SK-N-SH treated with all-trans-retinoic acid at 6 μM for 48 hours (cell line): ENCODE data around the gene PHIP.

Experiments
- ATAC-seq: fragments of 200-7000 bp; cut with Tn5 transposase; 3 replicates; pipeline ENCODE4 v1.9.1; 2020; ENCODE audit warnings: mild to moderate bottlenecking, moderate library complexity
- ARNTL ChIP-seq: fragments of 450-650 bp; formaldehyde crosslinking; IDR thresholded peaks from 2 replicates; pipeline ENCODE4 v1.5.0; 2020; ENCODE audit warnings: low read depth, mild to moderate bottlenecking, moderate library complexity, borderline replicate concordance
- BACH2 ChIP-seq: fragments of 250-450 bp; sonication (Bioruptor Pico); IDR thresholded peaks from 2 replicates; pipeline ENCODE4 v1.9.0; 2021; ENCODE audit warnings: mild to moderate bottlenecking, borderline replicate concordance
- CREB5 ChIP-seq: fragments of 250-450 bp; sonication (Bioruptor Pico); IDR thresholded peaks from 2 replicates; pipeline ENCODE4 v1.5.1; 2020; ENCODE audit warnings: low read depth, mild to moderate bottlenecking, moderate library complexity
- ESRRG ChIP-seq: fragments of 250-450 bp; sonication (Bioruptor Pico); IDR thresholded peaks from 2 replicates; pipeline ENCODE4 v1.6.1; 2021; ENCODE audit warnings: mild to moderate bottlenecking
- GLIS3 ChIP-seq: fragments of 250-450 bp; sonication (Bioruptor Pico); IDR thresholded peaks from 2 replicates; pipeline ENCODE4 v1.5.0; 2020; ENCODE audit warnings: mild to moderate bottlenecking, moderate library complexity
- ISL1 ChIP-seq: fragments of 250-450 bp; sonication (Bioruptor Pico); IDR thresholded peaks from 2 replicates; pipeline ENCODE4 v2.1.2; 2022; ENCODE audit warnings: mild to moderate bottlenecking, moderate library complexity
- OSR1 ChIP-seq: fragments of 250-450 bp; sonication (Bioruptor Pico); IDR thresholded peaks from 2 replicates; pipeline ENCODE4 v1.8.0; 2022; ENCODE audit warnings: moderate library complexity, mild to moderate bottlenecking, inconsistent platforms
- PATZ1 ChIP-seq: fragments of 250-450 bp; sonication (Bioruptor Pico); IDR thresholded peaks from 2 replicates; pipeline ENCODE4 v1.8.0; 2020; ENCODE audit warnings: mild to moderate bottlenecking, moderate library complexity, borderline replicate concordance
- POU6F1 ChIP-seq: fragments of 250-450 bp; sonication (Bioruptor Pico); IDR thresholded peaks from 2 replicates; pipeline ENCODE4 v1.8.0; 2021; ENCODE audit warnings: low read depth, mild to moderate bottlenecking, moderate library complexity, borderline replicate concordance
- RARB ChIP-seq: fragments of 250-450 bp; sonication (Bioruptor Pico); IDR thresholded peaks from 2 replicates; pipeline ENCODE4 v1.8.0; 2021; ENCODE audit warnings: mild to moderate bottlenecking, moderate library complexity
- TCF4 ChIP-seq: fragments of 250-450 bp; sonication (Bioruptor Pico); IDR thresholded peaks from 2 replicates; pipeline ENCODE4 v1.8.0; 2021; ENCODE audit warnings: mild to moderate bottlenecking, moderate library complexity, borderline replicate concordance
- TOX ChIP-seq: fragments of 250-450 bp; sonication (Bioruptor Pico); IDR thresholded peaks from 2 replicates; pipeline ENCODE4 v1.8.0; 2021; ENCODE audit warnings: mild to moderate bottlenecking, moderate library complexity, borderline replicate concordance
- TSHZ2 ChIP-seq: fragments of 250-450 bp; sonication (Bioruptor Pico); IDR thresholded peaks from 2 replicates; pipeline ENCODE4 v1.5.0; 2020; ENCODE audit warnings: mild to moderate bottlenecking, moderate library complexity
- ZC3H10 ChIP-seq: fragments of 250-450 bp; sonication (Bioruptor Pico); IDR thresholded peaks from 2 replicates; pipeline ENCODE4 v1.5.1; 2021; ENCODE audit warnings: mild to moderate bottlenecking, moderate library complexity
- ZFP3 ChIP-seq: fragments of 250-450 bp; sonication (Bioruptor Pico); IDR thresholded peaks from 2 replicates; pipeline ENCODE4 v1.5.0; 2020; ENCODE audit warnings: mild to moderate bottlenecking, moderate library complexity
- ZNF565 ChIP-seq: fragments of 450-650 bp; formaldehyde crosslinking; conservative IDR thresholded peaks from 2 replicates; pipeline ENCODE4 v1.5.0; 2020; ENCODE audit warnings: low read depth, mild to moderate bottlenecking, moderate library complexity
- ZNF70 ChIP-seq: fragments of 450-650 bp; formaldehyde crosslinking; IDR thresholded peaks from 2 replicates; pipeline ENCODE4 v1.5.0; 2020; ENCODE audit warnings: mild to moderate bottlenecking, moderate library complexity
- ZNF8 ChIP-seq: fragments of 450-650 bp; formaldehyde crosslinking; IDR thresholded peaks from 2 replicates; pipeline ENCODE4 v1.5.0; 2020; ENCODE audit warnings: mild to moderate bottlenecking, moderate library complexity

The PHIP gene

GRCh38 chr6:78952362-78952761 is 125.7 kb downstream of the PHIP start:
- no peak for ATAC-seq
- no peak for TF ChIP-seq OSR1 (CRISPR knock-in tag)
- TF ChIP-seq ISL1 (CRISPR knock-in tag), result no peak
- TF ChIP-seq TCF4 (CRISPR knock-in tag), result no peak
- no peak for TF ChIP-seq ARNTL
- no peak for TF ChIP-seq ZNF565 (CRISPR knock-in tag)

GRCh38 chr6:78948785-78949184 is 129.3 kb downstream of the PHIP start:
- ATAC-seq, result no peak
- TF ChIP-seq GLIS3 (CRISPR knock-in tag) (no peak), TCF4 (CRISPR knock-in tag) (no peak), ZFP3 (CRISPR knock-in tag) (no peak), POU6F1 (CRISPR knock-in tag) (no peak), TSHZ2 (CRISPR knock-in tag) (no peak), ZNF8 (CRISPR knock-in tag) (no peak), CREB5 (CRISPR knock-in tag) (no peak)

- TF ChIP-seq ESRRG (CRISPR knock-in tag) (no peak), BACH2 (CRISPR knock-in tag) (no peak), TOX (CRISPR knock-in tag) (no peak), ISL1 (CRISPR knock-in tag) (no peak), POU6F1 (CRISPR knock-in tag) (no peak), RARB (CRISPR knock-in tag) (no peak), ZNF565 (CRISPR knock-in tag) (no peak)
- no peak for ATAC-seq
Measured at GRCh38 chr6:78947962-78948361, 130.1 kb downstream of the PHIP start.

- peak; percentile 55; the same call in 2 of the 3 replicates for ATAC-seq
- TF ChIP-seq ISL1 (CRISPR knock-in tag) (0 out of 2 replicates have a peak, but pooled peaks have one; percentile 28), TOX (CRISPR knock-in tag) (no peak), ZNF8 (CRISPR knock-in tag) (no peak), GLIS3 (CRISPR knock-in tag) (0 out of 2 replicates have a peak, but pooled peaks have one; percentile 1), PATZ1 (CRISPR knock-in tag) (no peak)
Measured at GRCh38 chr6:78947529-78947928, 130.5 kb downstream of the PHIP start.

- ATAC-seq, result no peak
- TF ChIP-seq ARNTL (no peak), POU6F1 (CRISPR knock-in tag) (no peak), TCF4 (CRISPR knock-in tag) (no peak), ESRRG (CRISPR knock-in tag) (no peak), ZNF70 (CRISPR knock-in tag) (no peak), PATZ1 (CRISPR knock-in tag) (no peak), ZC3H10 (CRISPR knock-in tag) (no peak), GLIS3 (CRISPR knock-in tag) (no peak)
Measured at GRCh38 chr6:78942446-78942845, 135.6 kb downstream of the PHIP start.
